ENCODE measurements around the gene ZNF416.

The ZNF416 gene

DNA sequence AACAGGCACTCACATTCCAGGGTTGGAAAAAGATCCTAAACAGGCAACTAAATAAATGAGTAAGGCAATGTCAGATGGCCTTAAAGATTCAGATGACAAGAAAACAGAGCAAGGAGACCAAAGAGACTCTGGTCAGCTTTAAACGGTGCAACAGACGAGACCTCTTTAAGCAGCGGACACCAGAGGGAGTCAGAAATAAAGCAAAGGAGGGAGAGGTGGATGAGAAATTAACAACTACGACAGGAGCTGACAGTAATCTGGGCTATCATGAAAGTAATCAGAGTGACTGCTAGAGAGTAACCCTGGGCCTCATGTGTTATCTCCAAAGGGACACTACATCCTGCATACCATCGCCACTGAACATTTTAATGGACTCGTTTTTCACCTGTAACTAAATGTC is 20.2 kb downstream of the ZNF416 start:
- DNase-seq = no peak

DNA sequence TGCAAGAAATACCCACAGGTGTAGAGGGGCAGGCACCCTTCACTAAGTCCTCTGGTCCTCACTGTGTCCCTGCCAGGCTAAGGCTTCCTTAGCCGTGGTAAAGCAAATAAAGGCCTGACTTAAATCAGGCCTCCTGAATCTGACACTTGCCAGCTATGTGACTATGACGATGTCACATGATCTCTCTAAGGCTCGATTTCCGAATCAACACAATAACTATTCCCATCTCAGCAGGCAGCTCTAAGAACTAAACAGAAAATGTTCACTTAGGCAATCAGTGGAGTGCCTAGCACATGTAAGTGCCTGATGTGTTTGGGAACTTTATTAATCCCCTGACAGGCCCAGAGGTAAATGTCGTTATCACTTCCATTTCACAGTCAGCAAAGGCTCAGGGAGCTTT is 21.1 kb downstream of the ZNF416 start:
- DNase-seq = no peak

DNA sequence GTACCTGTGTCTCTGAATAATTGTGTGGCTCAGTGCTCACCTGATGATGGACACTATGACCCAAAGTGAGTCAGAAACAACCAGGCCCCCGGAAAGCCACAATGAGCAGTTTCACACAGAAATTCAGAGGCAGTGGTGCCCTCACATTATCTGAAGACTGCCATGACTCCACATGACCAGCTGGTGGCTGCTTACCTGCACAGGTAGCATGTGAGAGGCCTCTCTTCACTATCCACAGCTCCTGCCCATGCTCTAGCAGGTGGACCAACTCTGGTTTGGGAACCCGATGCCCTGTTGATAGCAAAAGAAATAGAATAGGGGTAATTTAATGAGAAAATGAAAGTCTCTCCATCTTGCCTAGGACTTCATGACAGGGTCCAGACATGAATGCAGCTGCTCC is 26.3 kb downstream of the ZNF416 start:
- no peak for DNase-seq

DNA sequence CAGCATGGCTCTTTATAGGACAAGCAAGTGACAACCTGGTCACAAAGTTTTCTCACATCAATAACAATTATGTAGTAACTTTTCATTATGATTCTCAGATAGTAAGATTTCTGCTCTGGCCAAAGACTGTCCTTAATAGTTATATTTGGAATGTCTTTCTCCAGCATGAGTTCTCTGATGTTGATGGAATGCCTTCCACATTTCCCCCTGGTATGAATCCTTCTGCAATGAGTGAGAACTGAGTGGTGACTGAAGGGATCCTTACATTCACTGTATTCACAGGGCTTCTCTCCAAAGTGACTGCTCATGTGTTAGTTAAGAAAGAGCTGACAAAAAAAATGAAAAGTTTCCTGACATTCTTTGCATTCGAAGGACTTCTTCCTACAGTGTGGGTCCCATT is 32.2 kb downstream of the ZNF416 start:
- no peak for DNase-seq

GRCh38 chr19:57537953-57538547 is 40.7 kb downstream of the ZNF416 start:
- no peak for DNase-seq

DNA sequence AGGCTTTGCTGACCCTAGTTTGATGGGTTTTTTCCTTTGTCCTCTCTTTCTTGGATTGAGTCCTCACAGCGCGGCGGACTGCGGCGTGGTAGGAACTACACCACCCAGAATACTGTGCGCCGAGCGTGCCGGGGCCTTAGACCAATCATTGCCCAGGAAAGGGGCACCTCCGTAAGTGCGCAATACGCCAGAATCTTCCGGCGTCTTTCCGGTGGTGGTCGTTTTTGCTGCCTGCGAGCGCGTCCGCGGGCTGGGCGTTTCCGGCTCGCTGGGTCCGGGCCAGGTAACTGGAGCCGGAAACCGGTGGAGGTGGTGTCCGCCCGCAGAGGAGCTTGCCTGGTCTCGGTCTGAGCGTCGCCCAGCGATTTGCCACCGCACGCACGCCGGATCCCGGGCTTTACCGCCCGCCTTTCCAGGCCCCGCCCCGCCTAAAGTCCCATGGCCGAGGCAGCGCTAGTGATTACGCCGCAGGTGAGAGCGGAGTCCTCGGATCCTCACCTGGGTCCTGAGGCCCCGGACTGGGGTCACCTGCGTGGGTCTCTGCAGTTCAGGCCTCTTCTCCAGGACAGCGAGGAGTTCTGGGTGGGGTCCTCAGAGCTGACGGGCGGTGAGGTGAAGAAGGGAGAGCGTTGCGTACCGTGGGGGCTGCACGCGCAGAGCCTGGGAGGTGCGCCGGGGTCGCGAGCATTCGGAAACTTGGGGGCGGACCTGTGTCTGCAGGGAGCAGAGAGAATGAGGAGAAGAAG is 51.4 kb downstream of the ZNF416 start, which contains the start of gene ZNF549:
Gene ZNF549, plus strand, starts transcription at position 221 of the 746 bp plus-strand sequence. Its CDS starts 218 bp downstream, at position 439.
- peak; percentile 82 for DNase-seq
